HG02938 (cell line): ENCODE measurements around the gene SEMA6C.
"Not testable (repeated sequence)": the region's sequence is repeated elsewhere in the genome, so short reads cannot be mapped to it uniquely, and the experiment has no call there.

ENCODE experiments used
- ATAC-seq: cut with Tn5 transposase; IDR thresholded peaks from one replicate; pipeline ENCODE4 v1.9.1; 2021; ENCODE audit warnings: mild to moderate bottlenecking, moderate library complexity; ENCODE audit not compliant: unreplicated experiment

The SEMA6C gene

DNA sequence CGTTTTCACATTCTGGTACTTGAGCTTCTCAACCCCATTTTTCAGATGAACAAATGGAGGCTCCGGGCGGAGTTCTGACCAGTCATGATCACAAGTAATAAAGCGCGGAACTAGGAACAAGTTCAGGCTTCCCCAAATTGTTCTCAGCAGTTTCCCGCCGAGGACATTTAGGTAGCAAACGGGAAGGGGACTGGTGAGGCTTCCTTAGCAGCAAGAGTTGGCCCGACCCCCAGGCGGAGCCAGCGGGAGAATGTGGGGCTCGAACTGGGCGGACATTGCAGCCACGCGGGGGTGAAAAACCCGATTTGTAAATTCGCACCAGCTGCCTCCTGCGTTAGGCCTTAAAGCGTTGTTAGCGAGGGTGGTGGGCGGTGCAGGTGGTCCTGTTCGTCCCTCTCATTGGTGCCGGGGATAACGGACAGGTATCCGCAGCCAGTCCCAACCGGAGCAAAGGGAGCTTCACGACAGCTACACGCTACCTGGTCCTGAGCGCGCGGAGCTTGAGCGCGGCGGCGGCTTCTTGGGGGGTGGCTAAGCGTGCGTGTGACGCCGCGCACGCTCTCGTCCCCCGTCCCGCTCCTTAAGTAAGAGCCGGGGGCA lies 15.3 kb downstream of the SEMA6C start:
- ATAC-seq: no peak

DNA sequence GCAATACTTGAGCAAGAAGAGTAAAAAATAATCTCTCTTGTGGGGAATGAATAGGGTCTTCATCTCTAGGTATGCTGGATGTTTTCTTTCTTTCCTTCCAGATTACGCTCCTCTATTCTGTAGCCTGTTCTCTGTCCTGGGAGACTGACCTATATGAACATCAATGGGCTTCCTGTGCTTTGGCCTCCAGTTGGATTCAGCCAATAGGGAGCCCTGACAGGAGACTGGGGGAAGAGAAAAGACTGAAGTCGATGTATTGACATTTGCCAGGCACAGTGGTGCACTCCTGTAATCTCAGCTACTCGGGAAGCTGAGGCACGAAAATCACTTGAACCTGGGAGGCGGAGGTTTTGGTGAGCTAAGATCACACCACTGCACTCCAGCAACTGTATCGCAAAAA lies 17.6 kb downstream of the SEMA6C start:
- no peak for ATAC-seq

DNA sequence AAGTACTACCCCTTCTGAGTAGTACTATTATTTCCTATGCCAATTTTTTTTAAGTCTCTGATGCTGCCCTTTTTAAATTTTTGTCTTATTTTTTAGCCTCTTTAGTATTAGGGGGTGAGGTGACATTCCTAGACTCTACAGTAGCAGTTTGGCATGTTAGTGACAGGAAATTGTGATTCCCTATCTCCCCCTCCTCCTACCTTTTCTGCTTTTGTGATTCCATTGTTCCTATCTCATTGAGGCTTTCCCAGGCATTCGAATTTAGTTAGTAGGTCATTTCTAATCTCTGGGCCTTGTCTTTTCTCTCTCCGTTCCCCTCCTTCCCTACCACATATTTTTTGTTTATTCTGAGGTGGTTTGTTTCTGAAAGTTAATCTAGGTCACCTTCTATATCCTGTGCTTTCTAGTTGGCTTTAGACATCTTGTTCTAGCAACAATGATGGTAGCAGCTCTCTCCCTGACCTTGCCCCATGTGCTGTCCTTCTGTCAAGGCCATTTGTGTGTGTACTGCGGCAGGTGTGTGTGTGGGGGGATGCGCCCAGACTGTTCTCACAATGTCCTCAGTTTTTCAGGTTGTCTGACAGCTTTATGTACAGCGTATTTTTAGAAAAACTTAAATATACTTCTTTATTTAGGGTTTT lies 21.5 kb downstream of the SEMA6C start:
- no peak for ATAC-seq

DNA sequence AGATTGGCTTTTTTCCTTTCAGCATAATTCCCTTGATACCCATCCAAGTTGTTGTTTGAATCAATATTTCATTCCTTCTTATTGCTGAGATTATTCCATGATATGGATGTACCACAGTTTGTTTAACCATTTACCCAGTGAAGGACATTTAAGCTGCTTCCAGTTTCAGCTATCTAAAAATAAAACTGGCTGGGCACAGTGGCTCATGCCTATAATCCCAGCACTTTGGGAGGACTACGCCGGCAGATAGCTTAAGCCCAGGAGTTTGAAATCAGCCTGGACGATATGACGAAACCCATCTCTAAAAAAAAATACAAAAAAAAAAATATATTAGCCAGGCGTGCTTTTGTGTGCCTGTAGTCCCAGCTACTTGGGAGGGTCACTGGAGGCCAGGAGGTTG lies 32.6 kb downstream of the SEMA6C start:
- no peak for ATAC-seq

DNA sequence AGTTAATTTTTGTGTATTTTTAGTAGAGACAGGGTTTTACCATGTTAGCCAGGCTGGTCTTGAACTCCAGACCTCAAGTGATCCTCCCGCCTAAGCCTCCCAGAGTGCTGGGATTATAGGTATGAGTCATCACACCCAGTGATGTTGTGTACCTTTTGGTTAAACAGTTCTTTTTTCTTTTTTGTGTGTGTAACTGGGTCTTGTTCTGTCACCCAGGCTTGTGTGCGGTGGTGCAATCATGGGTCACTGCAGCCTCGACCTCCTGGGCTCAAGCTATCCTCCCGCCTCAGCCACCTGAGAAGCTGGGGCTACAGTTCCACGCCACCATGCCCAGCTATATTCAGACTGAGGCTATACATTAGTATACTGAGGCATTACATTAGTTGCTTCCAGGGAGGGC lies 38.1 kb downstream of the SEMA6C start:
- ATAC-seq: no peak

DNA sequence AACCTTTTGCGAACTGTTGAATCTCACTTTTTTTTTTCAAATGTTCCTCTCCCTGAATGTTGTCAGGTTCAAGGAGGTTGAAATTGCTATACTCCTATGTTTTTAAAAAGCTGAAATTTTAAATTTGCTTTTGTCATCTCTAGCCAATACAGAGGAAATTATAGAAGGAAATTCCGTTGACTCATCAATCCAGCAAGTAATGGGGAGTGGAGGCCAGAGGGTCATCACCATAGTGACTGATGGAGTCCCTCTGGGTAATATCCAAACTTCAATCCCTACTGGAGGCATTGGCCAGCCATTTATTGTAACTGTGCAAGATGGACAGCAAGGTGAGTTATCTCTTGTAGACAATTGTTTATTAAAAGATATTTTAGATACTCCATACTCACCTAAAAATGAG lies 39.5 kb downstream of the SEMA6C start:
- ATAC-seq: no peak

DNA sequence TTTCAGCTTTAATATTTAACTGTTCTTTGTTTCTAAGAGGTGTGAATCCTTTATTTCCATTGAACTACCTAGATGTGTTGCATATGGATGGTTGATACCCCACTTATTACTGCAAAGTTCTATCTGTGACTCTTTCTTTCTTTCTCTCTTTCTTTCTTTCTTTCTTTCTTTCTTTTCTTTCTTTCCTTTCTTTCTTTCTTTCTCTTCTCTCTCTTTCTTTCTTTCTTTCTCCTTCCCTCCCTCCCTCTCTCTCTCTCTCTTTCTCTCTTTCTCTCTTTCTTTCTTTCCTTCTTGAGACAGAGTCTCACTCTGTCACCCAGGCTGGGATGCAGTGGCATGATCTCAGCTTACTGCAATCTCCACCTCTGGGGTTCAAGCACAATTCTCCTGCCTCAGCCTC lies 41.8 kb downstream of the SEMA6C start:
- no peak for ATAC-seq

DNA sequence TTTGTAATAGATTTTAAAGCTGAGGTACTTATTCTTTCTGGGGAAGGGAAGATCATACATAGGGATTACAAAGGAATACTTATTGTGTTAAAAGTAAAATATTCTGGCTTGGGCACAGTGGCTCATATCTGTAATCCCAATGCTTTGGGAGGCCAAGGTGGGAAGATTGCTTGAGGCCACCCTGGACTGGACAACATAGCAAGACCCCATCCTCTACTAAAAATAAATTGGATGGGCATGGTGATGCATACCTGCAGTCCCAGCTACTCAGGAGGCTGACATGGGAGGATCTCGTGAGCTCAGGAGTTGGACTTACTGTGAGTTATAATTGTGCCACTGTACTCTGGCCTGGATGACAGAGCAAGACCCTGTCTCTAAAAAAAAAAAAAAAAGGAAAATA lies 48.3 kb downstream of the SEMA6C start:
- ATAC-seq: no peak

DNA sequence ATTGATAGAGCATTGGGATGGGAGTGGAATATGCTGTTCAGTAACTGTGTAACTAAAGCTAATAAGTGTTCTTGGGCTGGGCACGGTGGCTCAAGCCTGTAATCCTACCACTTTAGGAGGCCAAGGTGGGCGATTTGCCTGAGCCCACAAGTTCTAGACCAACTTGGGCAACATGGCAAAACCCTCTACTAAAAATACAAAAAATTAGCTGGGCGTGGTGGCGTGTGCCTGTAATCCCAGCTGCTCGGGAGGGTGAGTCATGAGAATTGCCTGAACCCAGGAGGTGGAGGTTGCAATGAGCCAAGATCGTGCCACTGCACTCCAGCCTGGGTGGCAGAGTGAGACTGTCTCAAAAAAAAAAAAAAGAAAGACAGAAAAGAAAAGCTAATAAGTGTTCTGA lies 49.0 kb downstream of the SEMA6C start:
- not testable (repeated sequence) for ATAC-seq

DNA sequence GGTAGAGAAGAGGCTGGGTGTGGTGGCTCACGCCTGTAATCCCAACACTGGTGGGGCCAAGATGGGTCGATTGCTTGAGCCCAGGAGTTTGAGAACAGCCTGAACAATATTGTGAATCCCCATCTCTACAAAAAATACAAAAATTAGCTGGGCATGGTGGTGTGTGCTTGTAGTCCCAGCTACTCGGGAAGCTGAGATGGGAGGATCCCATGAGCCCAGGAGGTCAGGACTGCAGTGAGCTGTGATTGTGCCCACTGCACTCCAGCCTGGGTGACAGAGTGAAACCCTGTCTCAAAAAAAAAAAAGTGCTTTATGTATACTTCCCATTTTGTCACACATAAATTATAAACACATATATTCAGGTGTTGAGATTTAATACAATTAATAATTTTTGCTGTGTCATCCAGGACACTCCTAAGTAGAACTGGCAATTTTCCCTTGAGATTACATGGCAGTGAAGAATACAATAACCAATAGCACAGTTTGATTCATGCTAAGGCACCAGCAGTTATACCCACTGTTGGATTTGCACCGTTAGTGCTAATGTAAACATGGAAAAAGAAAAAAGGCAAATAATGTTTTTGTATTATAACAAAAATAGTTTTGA lies 60.4 kb downstream of the SEMA6C start:
- ATAC-seq: no peak
